Stimulated activated CD8-positive, alpha-beta memory T cell treated with anti-CD3 and anti-CD28 coated beads, Interleukin-15, amount 100 ng/mL, for 4 hours (primary cell): ENCODE measurements around the gene WDR76.

Experiments used
- DNase-seq, 2 donors: peaks; one replicate each; pipeline ENCODE4 v3.0.0-alpha.2; 2020; ENCODE audit warnings: low read depth in 2 of 2

WDR76 gene

DNA sequence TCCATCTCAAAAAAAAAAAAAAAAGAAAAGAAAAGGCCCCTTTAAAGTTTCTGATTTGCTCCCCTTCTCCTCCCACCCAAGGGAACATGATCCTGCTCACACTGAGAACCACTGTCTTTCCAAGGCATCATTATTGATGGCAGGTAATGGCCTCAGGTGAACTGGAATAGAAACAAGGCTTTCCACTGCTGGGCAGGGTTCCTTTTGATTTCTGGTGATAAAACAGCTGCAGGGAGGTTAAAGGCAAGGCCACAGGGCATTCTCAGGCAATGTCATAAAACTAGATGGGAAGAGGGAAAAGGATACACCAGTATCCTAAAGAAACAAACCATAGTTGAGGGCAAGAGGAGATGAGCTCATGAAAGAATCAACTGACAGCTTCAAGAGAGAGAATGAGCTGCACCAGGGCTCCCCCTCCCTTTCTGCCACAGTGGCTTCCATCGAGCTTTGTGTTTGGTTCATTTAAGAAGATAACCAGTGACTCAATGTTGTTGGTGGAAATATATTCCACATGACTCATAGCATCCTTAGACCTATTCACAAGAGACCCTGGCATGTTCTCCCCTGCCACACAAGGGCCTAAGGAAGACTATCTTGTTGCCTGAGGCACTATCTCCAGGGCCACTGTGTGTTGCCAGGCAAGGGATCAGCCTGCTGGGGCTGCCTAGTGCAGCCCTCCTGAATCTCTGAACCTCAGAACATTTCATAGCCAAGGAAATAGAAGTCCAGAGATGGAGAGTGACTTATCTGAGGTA lies 86.4 kb downstream of the WDR76 start:
- no peak for DNase-seq

DNA sequence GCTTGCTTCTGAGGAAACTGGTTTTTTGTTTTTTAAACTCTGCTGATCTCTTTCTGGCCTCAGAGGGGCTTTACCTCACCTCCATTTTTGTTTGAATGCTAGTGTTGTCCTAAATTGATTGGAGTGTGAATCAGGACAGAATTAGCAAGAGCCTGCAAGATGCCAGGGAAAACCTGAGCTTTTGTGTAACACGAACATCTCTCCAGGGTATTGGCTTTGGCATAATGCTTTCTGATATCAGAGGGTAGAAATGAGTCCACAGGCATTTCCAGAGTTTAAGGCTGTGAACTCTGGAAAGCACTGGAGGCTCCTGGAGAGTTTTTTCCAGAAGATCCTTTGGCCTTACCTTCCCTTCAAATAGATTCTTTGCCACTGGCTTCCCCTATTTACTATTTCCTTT lies 87.1 kb downstream of the WDR76 start:
- DNase-seq: no peak

DNA sequence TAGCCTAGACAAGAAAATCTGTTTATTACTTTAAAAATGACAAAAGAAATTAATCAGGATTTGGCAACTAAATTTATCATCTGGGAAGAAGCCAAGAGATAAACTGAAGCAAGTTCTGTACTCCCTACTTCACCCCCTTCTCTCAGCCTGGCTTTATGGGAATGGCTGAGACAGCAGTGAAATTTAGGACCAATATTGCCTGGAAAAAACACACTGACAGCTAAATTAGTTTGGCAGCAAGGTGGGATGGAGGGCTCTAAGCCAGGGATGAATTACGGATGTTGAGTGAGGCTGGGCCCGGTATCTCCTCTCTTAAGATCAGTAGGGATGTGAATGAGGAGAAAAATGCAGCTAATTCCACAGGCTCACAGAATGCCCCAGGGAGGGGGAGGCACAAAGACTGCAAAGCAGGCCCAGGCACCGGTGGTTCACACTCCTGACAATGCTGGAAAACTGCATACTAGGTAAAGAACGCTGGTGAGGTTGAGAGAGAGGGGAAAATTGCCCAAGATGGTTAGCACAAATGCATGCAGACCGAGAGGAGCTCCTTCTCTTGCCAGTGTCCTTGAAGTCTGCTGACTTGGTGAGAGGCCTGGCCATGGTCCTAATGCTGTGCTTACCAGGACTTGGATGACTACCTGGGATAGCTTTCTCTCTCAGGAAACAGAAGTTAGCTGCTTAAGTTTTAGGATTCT lies 89.0 kb downstream of the WDR76 start:
- no peak for DNase-seq

DNA sequence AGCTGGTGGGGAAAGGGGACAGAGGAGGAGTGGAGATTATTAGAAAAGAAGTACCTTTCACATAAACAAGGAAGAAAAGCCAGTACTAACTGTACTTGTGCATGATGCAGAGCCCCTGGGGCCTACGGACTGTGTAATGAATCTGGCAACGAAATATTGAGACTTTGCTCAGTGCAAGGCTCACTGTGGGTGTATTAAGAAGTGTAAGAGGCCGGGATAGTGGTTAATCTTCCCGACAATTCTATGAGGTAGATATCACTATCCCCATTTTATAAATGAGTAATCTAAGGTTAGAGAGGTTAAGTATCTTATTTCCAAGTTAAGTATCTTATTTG lies 89.5 kb downstream of the WDR76 start:
- DNase-seq: no peak
